Stimulated activated CD8-positive, alpha-beta memory T cell treated with anti-CD3 and anti-CD28 coated beads, Interleukin-15, amount 100 ng/mL, for 4 hours (primary cell): Measurements from ENCODE around the gene SPRN.
"Not testable (repeated sequence)": the region's sequence is repeated elsewhere in the genome, so short reads cannot be mapped to it uniquely, and the experiment has no call there.

Source experiments
- DNase-seq, 2 donors: peaks; one replicate each; pipeline ENCODE4 v3.0.0-alpha.2; 2020; ENCODE audit warnings: low read depth in 2 of 2

SPRN gene

GRCh38 chr10:133386951-133387350 is 37.5 kb downstream of the SPRN start:
- not testable (repeated sequence) for DNase-seq

GRCh38 chr10:133385214-133385613 is 39.2 kb downstream of the SPRN start:
- no peak for DNase-seq

GRCh38 chr10:133384071-133384470 is 40.4 kb downstream of the SPRN start:
- no peak for DNase-seq

- DNase-seq, result no peak
Measured at GRCh38 chr10:133383551-133383950, 40.9 kb downstream of the SPRN start.

GRCh38 chr10:133381036-133381435 is 43.4 kb downstream of the SPRN start:
- no peak for DNase-seq

- no peak for DNase-seq
Measured at GRCh38 chr10:133379801-133380666, 44.4 kb downstream of the SPRN start.

- DNase-seq, result peak in 1 of 2 donors; percentile 41
Measured at GRCh38 chr10:133379152-133379800, 45.1 kb downstream of the SPRN start, which contains the start of gene PAOX. TSS of gene PAOX (plus strand) at chr10:133379262. CDS start at chr10:133379317, 55 bp downstream.

- peak in 1 of 2 donors; percentile 41 for DNase-seq
Measured at GRCh38 chr10:133378251-133379096, 46.0 kb downstream of the SPRN start.

- no peak for DNase-seq
Measured at GRCh38 chr10:133377818-133378250, 46.6 kb downstream of the SPRN start.

GRCh38 chr10:133377025-133377817 is 47.2 kb downstream of the SPRN start:
- DNase-seq, result no peak

GRCh38 chr10:133376183-133376582 is 48.2 kb downstream of the SPRN start:
- DNase-seq, result not testable (repeated sequence)

GRCh38 chr10:133375357-133376115 is 48.9 kb downstream of the SPRN start:
- DNase-seq, result no peak

- peak; percentile 81 to 90 for DNase-seq
Measured at GRCh38 chr10:133373174-133374090, 51.0 kb downstream of the SPRN start, which contains the start of gene ECHS1. TSS of gene ECHS1 (minus strand) at chr10:133373354. CDS start at chr10:133373333, 21 bp downstream.

GRCh38 chr10:133372507-133372906 is 51.9 kb downstream of the SPRN start:
- no peak for DNase-seq
